ENCODE measurements around the gene DTNBP1. TPM values are rescaled to one million over a fixed set of nuclear protein-coding genes. Genes with fewer than 3 reads are reported as not detected.
A peak's percentile ranks its signal among the peaks of the same experiment; 100 is the strongest.

The DTNBP1 gene
- total RNA-seq, 1 experiment from 2014 or later: 2.7 TPM

DNA sequence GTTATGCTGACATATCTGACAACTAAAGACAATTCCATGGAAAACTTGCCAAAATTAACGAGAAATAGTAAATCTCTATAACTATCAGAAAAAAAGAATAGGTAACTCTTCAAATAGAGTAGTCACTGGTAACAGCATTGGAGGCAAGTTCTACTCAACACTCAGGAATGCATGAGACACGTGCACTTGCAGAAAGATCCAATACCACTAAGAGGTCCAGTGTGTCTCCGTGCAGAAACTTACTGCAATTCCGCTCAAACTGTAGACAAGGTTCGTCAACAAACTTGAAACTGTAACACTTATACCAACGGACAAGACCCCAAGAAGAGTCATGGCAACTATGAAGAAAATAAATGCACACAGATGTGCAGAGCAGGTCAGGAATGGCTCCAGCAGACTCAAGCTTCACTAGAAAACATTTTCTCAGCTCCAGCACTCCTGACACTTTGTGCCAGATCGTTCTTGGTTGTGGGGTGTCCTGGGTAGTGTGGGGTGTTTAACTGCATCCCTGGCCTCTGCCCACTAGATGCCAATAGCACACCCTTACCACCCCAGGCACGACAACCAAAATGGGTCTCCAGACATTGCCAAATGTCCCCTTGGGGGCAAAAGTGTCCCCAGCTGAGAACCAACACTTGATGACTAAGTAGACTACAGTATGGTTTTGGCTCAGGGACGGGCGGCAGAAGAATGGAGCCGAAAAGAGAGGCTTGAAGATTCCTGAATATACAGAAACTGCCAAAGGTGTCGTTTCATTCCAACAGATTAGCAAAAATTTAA is 134.8 kb downstream of the DTNBP1 start:
- no peaks in the 10 kb centered on the region for H3K9me3 ChIP-seq (replicated peaks)
- no peaks in the 10 kb centered on the region for H3K4me1 ChIP-seq (replicated peaks)
- no peak for DNase-seq (ENCODE audit: low read depth in 1 of 2, low spot score in 2 of 2)
- no peak overlapping the region for H3K27ac ChIP-seq
- peaks cover 1% of the 10 kb centered on the region for H3K36me3 ChIP-seq
- no peak overlapping the region for H3K4me3 ChIP-seq
- no peaks in the 10 kb centered on the region for H3K27me3 ChIP-seq (replicated peaks)

DNA sequence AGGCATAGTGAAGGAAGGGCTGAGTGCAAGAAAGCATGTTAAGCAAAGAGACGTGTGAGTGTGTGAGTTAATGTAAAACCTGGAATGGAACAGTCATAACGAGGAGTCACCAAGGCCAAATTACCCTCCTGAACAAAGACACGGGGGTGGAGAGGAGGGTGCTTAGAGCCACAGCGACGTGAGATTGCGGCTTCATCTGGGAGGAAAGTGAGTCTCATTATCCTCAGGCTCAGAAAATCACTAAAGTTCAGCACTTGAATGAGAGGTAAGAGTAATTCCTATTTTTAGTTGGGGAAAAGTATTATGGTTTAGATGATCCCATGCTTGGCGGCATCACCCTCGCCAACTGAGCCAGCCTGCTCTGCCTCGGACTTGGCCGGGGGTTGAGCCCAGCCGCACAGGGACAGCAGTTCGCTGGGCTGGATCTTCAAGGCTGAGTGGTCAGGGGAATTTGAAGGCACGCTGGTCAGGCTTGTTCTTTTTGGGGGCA is 136.6 kb downstream of the DTNBP1 start:
- Histone ChIP-seq H3K36me3 (peaks cover 13% of the 10 kb centered on the region), H3K4me3 (no peak overlapping the region), H3K9me3 (replicated peaks) (no peaks in the 10 kb centered on the region), H3K27ac (no peak overlapping the region), H3K4me1 (replicated peaks) (no peaks in the 10 kb centered on the region), H3K27me3 (replicated peaks) (no peaks in the 10 kb centered on the region)
- DNase-seq (ENCODE audit: low read depth in 1 of 2, low spot score in 2 of 2): no peak

DNA sequence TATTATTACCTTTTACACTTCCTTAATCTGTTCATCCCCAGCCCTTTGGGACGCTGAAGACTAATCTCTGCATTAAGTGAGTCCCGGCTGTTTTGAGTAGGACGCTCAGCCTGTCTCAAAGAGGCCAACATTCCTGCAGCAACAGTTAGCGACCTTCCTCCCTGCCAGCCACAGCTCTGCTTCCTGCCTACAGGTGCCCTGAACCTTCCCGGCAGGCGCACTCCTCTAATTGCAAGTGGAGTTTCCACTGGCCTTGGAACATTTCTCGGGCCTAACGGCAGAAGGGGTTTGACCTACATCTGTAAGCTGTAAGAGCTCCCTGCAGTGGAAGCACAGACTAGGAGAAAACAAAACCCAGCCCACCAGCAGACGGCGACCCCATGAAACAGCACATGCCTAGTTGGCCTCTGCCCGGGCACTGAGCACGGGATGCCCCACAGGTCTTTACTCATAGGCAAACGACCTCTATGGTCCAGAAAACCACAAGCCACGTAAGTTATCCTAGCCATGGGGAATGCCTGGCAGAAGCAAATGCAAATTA is 137.9 kb downstream of the DTNBP1 start:
- Histone ChIP-seq H3K9me3 (replicated peaks) (no peaks in the 10 kb centered on the region), H3K27me3 (replicated peaks) (no peaks in the 10 kb centered on the region), H3K4me1 (replicated peaks) (no peaks in the 10 kb centered on the region), H3K27ac (no peak overlapping the region), H3K36me3 (peaks cover 14% of the 10 kb centered on the region), H3K4me3 (no peak overlapping the region)
- no peak for DNase-seq (ENCODE audit: low read depth in 1 of 2, low spot score in 2 of 2)

DNA sequence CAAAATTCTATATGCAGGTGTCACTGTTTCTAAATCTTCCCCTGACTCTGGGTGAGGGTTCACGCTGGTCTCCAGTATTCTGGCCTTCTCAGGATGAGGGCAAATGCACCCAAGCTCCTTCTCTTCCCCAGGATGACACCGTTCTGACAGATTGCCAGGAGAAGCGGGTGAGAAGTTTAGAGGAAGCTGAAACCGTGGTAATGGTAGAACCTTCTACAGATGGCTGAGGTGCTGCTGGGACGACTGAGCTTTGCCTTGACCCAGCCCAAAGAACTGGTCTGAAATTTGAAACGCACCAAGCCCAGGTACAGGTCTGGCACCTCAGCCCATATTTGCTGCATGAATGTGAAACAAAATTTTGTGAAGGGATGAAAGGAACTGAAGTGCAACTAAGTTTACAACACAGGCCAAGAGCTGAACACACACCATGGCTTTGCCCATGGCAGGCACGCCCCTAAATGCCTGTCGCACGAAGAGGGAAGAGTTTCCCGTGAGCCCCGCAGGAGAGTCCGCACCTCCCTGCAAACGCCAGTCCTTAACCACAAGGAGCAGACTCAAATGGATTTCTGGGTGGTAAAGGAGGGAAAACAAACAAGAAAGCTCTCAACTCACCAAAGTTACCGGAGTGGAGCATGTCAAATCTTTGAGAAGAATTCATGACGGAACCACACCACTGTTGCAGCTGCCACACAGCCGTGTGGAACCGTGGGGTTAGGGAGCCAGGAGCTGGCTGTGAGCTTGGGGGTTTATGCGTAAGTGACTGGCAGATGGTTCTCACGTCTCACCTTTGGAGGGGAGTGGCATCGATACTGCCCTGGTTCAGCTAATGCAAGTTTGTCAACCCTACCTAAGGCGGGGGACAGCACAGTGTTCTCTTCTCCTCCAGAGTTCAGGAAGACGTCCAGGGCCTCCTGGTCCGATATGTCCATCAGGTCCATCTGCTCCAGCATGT is 138.9 kb downstream of the DTNBP1 start:
- no peak overlapping the region for H3K27ac ChIP-seq
- peak in 1 of 2 experiments; percentile 32 for DNase-seq (ENCODE audit: low read depth in 1 of 2, low spot score in 2 of 2)
- H3K4me3 ChIP-seq: no peak overlapping the region
- H3K27me3 ChIP-seq (replicated peaks): no peaks in the 10 kb centered on the region
- H3K36me3 ChIP-seq: peaks cover 22% of the 10 kb centered on the region
- no peaks in the 10 kb centered on the region for H3K4me1 ChIP-seq (replicated peaks)
- no peaks in the 10 kb centered on the region for H3K9me3 ChIP-seq (replicated peaks)

DNA sequence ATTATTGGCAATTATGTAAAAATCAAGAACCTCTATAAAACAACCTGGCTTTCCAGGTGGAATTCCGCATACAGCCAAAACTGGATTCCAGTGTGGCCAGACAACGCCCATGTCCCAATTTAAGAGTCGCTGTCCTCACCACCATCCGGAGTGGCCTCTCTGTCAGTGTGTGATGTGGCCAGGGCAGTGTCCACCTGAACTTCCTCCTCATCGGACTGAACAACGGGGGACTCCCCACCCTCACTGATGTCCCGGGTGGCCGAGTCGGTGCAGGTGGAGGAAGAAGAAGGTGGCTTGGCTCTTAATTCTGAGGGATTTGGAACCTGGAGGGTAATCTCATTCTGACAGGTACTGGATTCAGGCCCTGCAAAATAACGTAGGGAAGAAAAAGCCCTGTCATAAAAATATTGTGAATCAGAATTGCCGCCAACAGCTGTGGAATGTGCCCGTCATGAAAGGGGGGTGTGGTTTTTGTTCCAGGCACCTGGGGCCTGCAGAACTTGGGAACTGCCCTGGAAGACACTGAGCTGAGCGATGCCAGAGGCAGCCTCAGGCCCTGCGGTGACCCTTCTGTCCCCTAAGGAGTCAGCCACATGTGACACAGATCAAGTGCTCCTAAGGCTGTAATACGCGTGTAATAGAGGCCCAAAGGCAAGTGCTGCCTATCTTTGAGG is 139.8 kb downstream of the DTNBP1 start:
- H3K36me3 ChIP-seq: peaks cover 23% of the 10 kb centered on the region
- no peak for DNase-seq (ENCODE audit: low read depth in 1 of 2, low spot score in 2 of 2)
- H3K4me1 ChIP-seq (replicated peaks): no peaks in the 10 kb centered on the region
- H3K27ac ChIP-seq: no peak overlapping the region
- no peaks in the 10 kb centered on the region for H3K9me3 ChIP-seq (replicated peaks)
- no peak overlapping the region for H3K4me3 ChIP-seq
- no peaks in the 10 kb centered on the region for H3K27me3 ChIP-seq (replicated peaks)

DNA sequence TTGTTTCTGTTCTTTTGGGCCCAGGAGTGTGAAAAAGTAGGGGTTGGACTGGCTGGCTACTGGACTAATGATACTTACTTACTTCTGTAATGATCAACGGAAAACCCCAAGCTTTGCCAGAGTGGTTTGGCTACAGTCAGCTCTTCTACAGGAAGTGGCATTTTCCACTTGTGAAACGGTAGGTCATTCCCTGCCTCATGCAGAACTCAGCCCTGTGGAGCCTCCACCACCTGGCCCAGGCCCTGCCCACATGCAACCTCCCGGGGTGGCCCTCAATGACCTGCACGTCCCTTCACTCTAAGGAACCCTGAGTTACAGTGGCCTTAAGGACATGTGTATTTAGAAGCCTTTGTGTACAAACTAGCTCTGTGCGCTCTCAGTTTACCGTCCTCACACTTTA is 140.4 kb downstream of the DTNBP1 start:
- Histone ChIP-seq H3K27me3 (replicated peaks) (no peaks in the 10 kb centered on the region), H3K4me3 (no peak overlapping the region), H3K36me3 (peaks cover 26% of the 10 kb centered on the region), H3K9me3 (replicated peaks) (no peaks in the 10 kb centered on the region), H3K27ac (no peak overlapping the region), H3K4me1 (replicated peaks) (no peaks in the 10 kb centered on the region)
- DNase-seq (ENCODE audit: low read depth in 1 of 2, low spot score in 2 of 2): no peak

DNA sequence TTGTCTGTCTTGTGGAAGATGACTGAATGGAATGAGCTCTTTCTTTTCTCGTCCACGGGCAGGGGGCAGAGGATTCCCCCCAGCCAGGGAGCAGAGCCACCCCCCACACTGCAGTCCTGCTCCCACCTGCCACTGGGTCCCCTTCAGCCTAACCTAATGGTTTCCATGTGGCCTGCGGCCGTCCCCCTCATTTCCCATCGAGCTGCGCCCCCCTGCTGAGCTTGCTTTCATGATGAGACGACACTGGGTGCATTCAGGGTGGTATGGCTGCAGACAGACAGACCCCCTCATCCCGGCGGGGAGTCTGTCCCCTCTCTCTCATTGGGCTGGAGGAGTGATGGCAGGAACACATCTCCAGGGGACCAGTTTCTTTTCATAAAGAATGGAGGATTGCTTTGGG is 140.8 kb downstream of the DTNBP1 start:
- Histone ChIP-seq H3K4me1 (replicated peaks) (no peaks in the 10 kb centered on the region), H3K36me3 (peaks cover 29% of the 10 kb centered on the region)

DNA sequence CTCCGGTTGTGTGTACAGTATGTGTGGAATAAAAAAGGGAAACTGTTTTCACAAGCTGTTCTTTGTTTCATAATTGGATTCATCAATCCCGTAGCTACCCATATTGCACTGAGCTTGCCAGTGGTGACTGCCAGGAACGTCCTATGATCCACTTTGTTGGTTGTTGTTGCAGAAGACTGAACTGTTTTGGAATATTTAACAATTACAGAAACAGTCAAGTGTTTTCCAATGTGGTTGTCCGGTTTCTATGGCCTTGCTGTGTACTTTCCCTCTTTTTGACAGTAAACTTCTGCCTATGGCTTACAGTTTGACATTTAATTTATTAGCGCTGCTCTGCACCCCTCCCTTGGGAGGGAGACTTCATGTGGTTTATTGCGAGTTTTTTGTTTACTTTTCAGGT is 141.2 kb downstream of the DTNBP1 start:
- Histone ChIP-seq H3K27me3 (replicated peaks) (no peaks in the 10 kb centered on the region), H3K27ac (no peak overlapping the region), H3K9me3 (replicated peaks) (no peaks in the 10 kb centered on the region), H3K4me3 (no peak overlapping the region), H3K4me1 (replicated peaks) (no peaks in the 10 kb centered on the region), H3K36me3 (peaks cover 32% of the 10 kb centered on the region)
- DNase-seq (ENCODE audit: low read depth in 1 of 2, low spot score in 2 of 2): no peak

More for the DNA sequence above, 140.8 kb downstream of the DTNBP1 start:
- H3K4me3 ChIP-seq: no peak overlapping the region
- no peak overlapping the region for H3K27ac ChIP-seq
- no peaks in the 10 kb centered on the region for H3K9me3 ChIP-seq (replicated peaks)
- no peaks in the 10 kb centered on the region for H3K27me3 ChIP-seq (replicated peaks)
- no peak for DNase-seq (ENCODE audit: low read depth in 1 of 2, low spot score in 2 of 2)

DNA sequence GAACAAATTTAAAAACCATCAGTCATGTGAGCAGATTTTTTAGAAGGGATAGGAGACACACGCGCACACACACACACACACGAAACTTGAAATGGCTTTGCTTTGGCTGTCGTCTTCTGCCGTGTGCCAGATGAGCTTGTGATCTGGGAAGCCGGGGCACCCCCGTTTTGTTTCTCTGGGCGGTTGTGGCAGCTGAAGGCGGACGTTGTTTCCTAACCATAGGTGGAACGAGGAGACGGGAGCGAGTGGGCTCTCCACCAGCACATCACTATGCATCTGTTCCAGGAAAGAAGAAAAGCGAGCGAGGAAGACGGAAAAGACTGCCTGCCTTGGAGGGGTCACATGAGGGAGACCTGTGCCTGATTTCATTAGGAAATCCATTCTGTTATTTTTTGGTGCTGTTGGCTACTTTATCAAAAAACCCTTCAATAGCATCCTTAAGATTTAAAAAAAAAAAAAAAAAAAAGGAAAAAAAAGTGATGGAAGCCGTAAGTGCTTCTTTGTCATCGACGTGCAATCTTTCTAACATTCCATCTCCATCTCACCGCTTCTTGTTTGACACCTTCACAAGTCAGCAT is 142.1 kb downstream of the DTNBP1 start:
- no peaks in the 10 kb centered on the region for H3K4me1 ChIP-seq (replicated peaks)
- no peaks in the 10 kb centered on the region for H3K27me3 ChIP-seq (replicated peaks)
- H3K9me3 ChIP-seq (replicated peaks): no peaks in the 10 kb centered on the region
- no peak for DNase-seq (ENCODE audit: low read depth in 1 of 2, low spot score in 2 of 2)
- no peak overlapping the region for H3K27ac ChIP-seq
- no peak overlapping the region for H3K4me3 ChIP-seq
- H3K36me3 ChIP-seq: peaks cover 39% of the 10 kb centered on the region

DNA sequence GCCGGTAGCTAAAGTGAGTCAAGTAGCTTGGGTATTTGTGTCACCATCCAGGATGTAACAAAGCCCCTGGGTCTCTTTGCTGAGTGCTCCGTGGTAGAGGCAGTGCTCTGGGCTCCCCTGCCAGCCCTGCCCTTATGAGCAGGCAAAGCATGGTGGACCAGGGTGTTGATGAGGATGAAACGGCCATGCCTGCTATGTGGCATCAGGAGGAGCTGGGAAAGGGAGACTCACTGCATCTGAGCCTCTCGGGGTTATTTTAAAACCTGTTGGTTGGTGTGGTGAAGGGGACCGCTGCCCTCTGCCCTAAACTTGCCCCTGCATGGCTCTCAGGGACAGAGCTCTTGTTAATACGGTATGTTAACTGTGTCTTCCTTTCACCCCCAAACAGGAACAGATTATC is 143.1 kb downstream of the DTNBP1 start:
- no peak for DNase-seq (ENCODE audit: low read depth in 1 of 2, low spot score in 2 of 2)
- peaks cover 39% of the 10 kb centered on the region for H3K36me3 ChIP-seq
- H3K9me3 ChIP-seq (replicated peaks): no peaks in the 10 kb centered on the region
- no peaks in the 10 kb centered on the region for H3K4me1 ChIP-seq (replicated peaks)
- no peaks in the 10 kb centered on the region for H3K27me3 ChIP-seq (replicated peaks)
- H3K27ac ChIP-seq: no peak overlapping the region
- no peak overlapping the region for H3K4me3 ChIP-seq

DNA sequence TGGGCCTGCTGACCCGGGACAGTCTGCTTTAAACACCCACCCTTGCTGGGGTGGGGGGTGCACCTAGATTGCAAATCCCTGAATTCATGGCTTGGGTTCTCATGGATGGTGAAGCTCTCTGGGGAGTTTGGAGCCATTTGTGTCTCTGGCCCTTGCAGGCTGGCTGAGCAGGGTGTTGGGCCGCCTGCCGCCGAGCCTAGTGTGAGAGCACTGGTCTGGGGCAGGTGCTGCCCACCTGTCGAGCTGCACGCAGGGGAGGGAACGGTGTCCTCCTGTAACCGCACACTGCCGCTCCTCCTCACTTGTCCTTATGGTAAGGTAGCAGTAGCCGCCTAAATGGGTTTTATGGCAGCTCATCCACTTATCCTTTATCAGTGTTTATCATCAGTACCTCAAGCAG is 143.9 kb downstream of the DTNBP1 start:
- Histone ChIP-seq H3K27me3 (replicated peaks) (no peaks in the 10 kb centered on the region), H3K36me3 (peaks cover 39% of the 10 kb centered on the region), H3K4me1 (replicated peaks) (no peaks in the 10 kb centered on the region)

DNA sequence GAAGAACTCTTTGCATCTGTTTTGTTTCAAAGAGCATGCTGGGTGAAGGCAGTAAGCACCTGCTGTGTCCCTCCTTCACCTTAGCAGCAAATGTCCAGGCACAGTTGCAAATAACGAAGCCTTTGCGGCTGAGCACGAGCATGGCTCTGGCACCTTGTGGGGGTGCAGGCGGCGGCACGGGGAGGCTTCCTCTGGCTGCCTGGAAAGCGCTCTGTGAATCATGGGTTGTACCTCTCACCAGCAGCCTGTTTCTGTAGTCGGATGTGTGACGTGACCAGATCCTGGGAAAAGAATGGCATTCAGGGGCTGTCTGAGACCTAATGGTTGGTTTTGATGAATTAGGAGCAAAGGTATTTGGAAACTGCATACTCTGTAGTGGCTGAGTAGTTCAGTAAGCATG is 144.8 kb downstream of the DTNBP1 start:
- Histone ChIP-seq H3K36me3 (peaks cover 44% of the 10 kb centered on the region), H3K9me3 (replicated peaks) (no peaks in the 10 kb centered on the region), H3K27ac (no peak overlapping the region), H3K4me3 (no peak overlapping the region), H3K27me3 (replicated peaks) (no peaks in the 10 kb centered on the region), H3K4me1 (replicated peaks) (no peaks in the 10 kb centered on the region)
- DNase-seq (ENCODE audit: low read depth in 1 of 2, low spot score in 2 of 2): no peak

More for the DNA sequence above, 143.9 kb downstream of the DTNBP1 start:
- DNase-seq (ENCODE audit: low read depth in 1 of 2, low spot score in 2 of 2): no peak
- Histone ChIP-seq H3K9me3 (replicated peaks) (no peaks in the 10 kb centered on the region), H3K27ac (no peak overlapping the region), H3K4me3 (no peak overlapping the region)

DNA sequence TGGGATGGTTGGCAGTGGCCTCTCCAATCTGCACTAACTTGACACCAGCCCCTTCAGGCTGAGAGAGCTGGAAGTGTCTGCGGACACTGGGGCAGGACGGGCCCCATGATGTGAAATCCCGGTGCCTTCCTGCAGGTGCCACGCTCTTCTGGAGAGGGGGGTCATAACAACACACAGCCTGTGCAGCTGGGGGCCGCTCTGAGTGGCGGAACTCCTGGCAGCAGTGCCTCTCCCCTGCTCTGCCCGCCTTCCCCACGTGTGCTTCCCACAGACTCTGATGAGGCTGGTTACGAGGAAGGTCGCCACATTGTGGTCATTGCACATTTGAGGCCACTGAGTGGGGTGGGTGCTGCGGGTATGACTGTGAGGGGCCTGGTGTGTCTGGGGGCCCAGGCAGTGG is 145.2 kb downstream of the DTNBP1 start:
- H3K4me3 ChIP-seq: no peak overlapping the region
- peaks cover 43% of the 10 kb centered on the region for H3K36me3 ChIP-seq
- no peaks in the 10 kb centered on the region for H3K4me1 ChIP-seq (replicated peaks)
- no peak for DNase-seq (ENCODE audit: low read depth in 1 of 2, low spot score in 2 of 2)
- H3K9me3 ChIP-seq (replicated peaks): no peaks in the 10 kb centered on the region
- no peak overlapping the region for H3K27ac ChIP-seq
- H3K27me3 ChIP-seq (replicated peaks): no peaks in the 10 kb centered on the region

All from SJSA1 (cell line).